GDM1 (cell line): Measurements from ENCODE around the gene GTF3C2.
"Not testable (repeated sequence)": the region's sequence is repeated elsewhere in the genome, so short reads cannot be mapped to it uniquely, and the experiment has no call there.

Experiments
- DNase-seq: peaks from one replicate; lab custom pipeline; 2025; lab: John Stamatoyannopoulos, UW

Gene GTF3C2

GRCh38 chr2:27320958-27321543 is 35.5 kb downstream of the GTF3C2 start:
- DNase-seq = no peak

GRCh38 chr2:27319839-27320238 is 36.7 kb downstream of the GTF3C2 start:
- DNase-seq = not testable (repeated sequence)

GRCh38 chr2:27316655-27317412 is 39.7 kb downstream of the GTF3C2 start:
- DNase-seq = no peak

GRCh38 chr2:27315122-27315521 is 41.4 kb downstream of the GTF3C2 start:
- no peak for DNase-seq

GRCh38 chr2:27314709-27315108 is 41.9 kb downstream of the GTF3C2 start:
- no peak for DNase-seq

GRCh38 chr2:27313882-27314645 is 42.5 kb downstream of the GTF3C2 start:
- DNase-seq = no peak

GRCh38 chr2:27312152-27312551 is 44.4 kb downstream of the GTF3C2 start:
- DNase-seq = no peak

GRCh38 chr2:27309651-27310050 is 46.9 kb downstream of the GTF3C2 start:
- DNase-seq = no peak

- no peak for DNase-seq
These were observed 48.1 kb downstream of the GTF3C2 start, which contains the start of gene UCN for GRCh38 chr2:27308359-27308881. TSS of gene UCN (minus strand) at chr2:27308445. CDS start at chr2:27307895, 550 bp downstream.

GRCh38 chr2:27307545-27308358 is 48.8 kb downstream of the GTF3C2 start:
- no peak for DNase-seq

- DNase-seq = no peak
These were observed 49.3 kb downstream of the GTF3C2 start for GRCh38 chr2:27307287-27307544.

GRCh38 chr2:27306573-27307286 is 49.8 kb downstream of the GTF3C2 start:
- no peak for DNase-seq

- no peak for DNase-seq
These were observed 50.4 kb downstream of the GTF3C2 start for GRCh38 chr2:27306136-27306535.

- DNase-seq = no peak
These were observed 51.0 kb downstream of the GTF3C2 start for GRCh38 chr2:27305516-27305915.

GRCh38 chr2:27304488-27305240 is 51.9 kb downstream of the GTF3C2 start:
- DNase-seq = no peak

GRCh38 chr2:27303093-27304025 is 53.2 kb downstream of the GTF3C2 start:
- DNase-seq = peak; percentile 14

GRCh38 chr2:27300606-27301005 is 56.0 kb downstream of the GTF3C2 start:
- DNase-seq = not testable (repeated sequence)

- DNase-seq = no peak
These were observed 58.0 kb downstream of the GTF3C2 start for GRCh38 chr2:27298391-27299080.

GRCh38 chr2:27297195-27297594 is 59.4 kb downstream of the GTF3C2 start:
- DNase-seq = no peak
